Nephron progenitor cell (in vitro differentiated cells): ENCODE measurements around the gene ADAM10.
"Not testable (repeated sequence)": the region's sequence is repeated elsewhere in the genome, so short reads cannot be mapped to it uniquely, and the experiment has no call there.

ENCODE experiments used
- DNase-seq: peaks from one replicate; pipeline ENCODE4 v3.0.0; 2021
- H3K27ac Mint-ChIP-seq: 2 replicates; pipeline ENCODE4 v1.8.0; 2021; ENCODE audit warnings: mild to moderate bottlenecking, moderate library complexity, mixed read lengths
- H3K27me3 Mint-ChIP-seq: 2 replicates; pipeline ENCODE4 v1.8.0; 2021; ENCODE audit warnings: mild to moderate bottlenecking, low read depth, mixed read lengths; ENCODE audit not compliant: poor library complexity
- H3K36me3 Mint-ChIP-seq: 2 replicates; pipeline ENCODE4 v1.8.0; 2021; ENCODE audit warnings: low read depth, mixed read lengths
- H3K4me1 Mint-ChIP-seq: 2 replicates; pipeline ENCODE4 v1.8.0; 2021; ENCODE audit warnings: mixed read lengths
- H3K4me3 Mint-ChIP-seq: 2 replicates; pipeline ENCODE4 v1.8.0; 2021; ENCODE audit warnings: mild to moderate bottlenecking, moderate library complexity, mixed read lengths
- H3K9me3 Mint-ChIP-seq: 2 replicates; pipeline ENCODE4 v1.8.0; 2021; ENCODE audit warnings: mild to moderate bottlenecking, moderate library complexity, mixed read lengths
- CTCF ChIP-seq: fragments of 200-600 bp; sonication (generic); IDR thresholded peaks from 2 replicates; pipeline ENCODE4 v1.5.0; 2021; ENCODE audit warnings: antibody characterized with exemption

Gene ADAM10

GRCh38 chr15:58608711-58609110 lies 140.8 kb downstream of the ADAM10 start:
- Mint-ChIP-seq H3K9me3 (peaks cover 10% of the 10 kb centered on the region), H3K36me3 (peaks cover 68% of the 10 kb centered on the region)
- DNase-seq: no peak

GRCh38 chr15:58608129-58608590 lies 141.3 kb downstream of the ADAM10 start:
- DNase-seq: no peak
- no peaks in the 10 kb centered on the region for H3K27me3 Mint-ChIP-seq
- H3K27ac Mint-ChIP-seq: no peak overlapping the region
- H3K36me3 Mint-ChIP-seq: peaks cover 68% of the 10 kb centered on the region
- no peaks in the 10 kb centered on the region for H3K4me1 Mint-ChIP-seq
- H3K9me3 Mint-ChIP-seq: peaks cover 4% of the 10 kb centered on the region
- H3K4me3 Mint-ChIP-seq: no peak overlapping the region
- TF ChIP-seq CTCF: no peak

More at GRCh38 chr15:58608711-58609110, 140.8 kb downstream of the ADAM10 start:
- Mint-ChIP-seq H3K27me3 (no peaks in the 10 kb centered on the region), H3K4me3 (no peak overlapping the region), H3K4me1 (no peaks in the 10 kb centered on the region), H3K27ac (no peak overlapping the region)
- no peak for TF ChIP-seq CTCF

- no peaks in the 10 kb centered on the region for H3K27me3 Mint-ChIP-seq
- H3K4me1 Mint-ChIP-seq: no peaks in the 10 kb centered on the region
- H3K27ac Mint-ChIP-seq: no peak overlapping the region
- H3K36me3 Mint-ChIP-seq: peaks cover 71% of the 10 kb centered on the region
- H3K4me3 Mint-ChIP-seq: no peak overlapping the region
- no peak for TF ChIP-seq CTCF
- no peaks in the 10 kb centered on the region for H3K9me3 Mint-ChIP-seq
- DNase-seq: no peak
These were observed 142.9 kb downstream of the ADAM10 start for GRCh38 chr15:58606577-58607080.

GRCh38 chr15:58605931-58606530 lies 143.5 kb downstream of the ADAM10 start:
- H3K36me3 Mint-ChIP-seq: peaks cover 72% of the 10 kb centered on the region
- no peak overlapping the region for H3K4me3 Mint-ChIP-seq
- no peak for DNase-seq

GRCh38 chr15:58604455-58604923 lies 145.0 kb downstream of the ADAM10 start:
- peaks cover 70% of the 10 kb centered on the region for H3K36me3 Mint-ChIP-seq
- peaks cover under 1% of the 10 kb centered on the region for H3K9me3 Mint-ChIP-seq
- no peak for TF ChIP-seq CTCF
- H3K27me3 Mint-ChIP-seq: no peaks in the 10 kb centered on the region
- H3K4me3 Mint-ChIP-seq: no peak overlapping the region
- no peak for DNase-seq
- H3K4me1 Mint-ChIP-seq: no peaks in the 10 kb centered on the region
- H3K27ac Mint-ChIP-seq: no peak overlapping the region

More at GRCh38 chr15:58605931-58606530, 143.5 kb downstream of the ADAM10 start:
- Mint-ChIP-seq H3K4me1 (no peaks in the 10 kb centered on the region), H3K27me3 (no peaks in the 10 kb centered on the region), H3K9me3 (no peaks in the 10 kb centered on the region), H3K27ac (no peak overlapping the region)
- TF ChIP-seq CTCF: no peak

GRCh38 chr15:58603927-58604326 lies 145.6 kb downstream of the ADAM10 start:
- not testable (repeated sequence) for H3K4me3 Mint-ChIP-seq, H3K9me3 Mint-ChIP-seq, H3K27ac Mint-ChIP-seq, H3K27me3 Mint-ChIP-seq, DNase-seq, H3K4me1 Mint-ChIP-seq
- H3K36me3 Mint-ChIP-seq: peaks cover 70% of the 10 kb centered on the region
